SK-N-MC (cell line): ENCODE measurements around the gene CS.

Experiments used
- EZH2 ChIP-seq: fragments of 200-600 bp; sonication (generic); IDR thresholded peaks from one replicate; pipeline ENCODE4 v1.6.1; 2017; ENCODE audit warnings: antibody characterized with exemption
- POLR2AphosphoS5 ChIP-seq: IDR thresholded peaks from 2 replicates; pipeline ENCODE4 v1.6.1; 2012; ENCODE audit warnings: mild to moderate bottlenecking, low read depth, low read length, borderline replicate concordance

GRCh38 chr12:56271031-56271430 is 29.1 kb downstream of the CS start:
- TF ChIP-seq EZH2 = no peak
- no peak for TF ChIP-seq POLR2AphosphoS5
